ENCODE data around the gene SLC12A8. TPM values are rescaled to one million over a fixed set of nuclear protein-coding genes. Genes with fewer than 3 reads are reported as not detected.

SLC12A8 gene
- total and polyA plus RNA-seq, 10 of the 15 experiments (the other 5 are each of a cell fraction or from before 2014, with no cell fraction given) = 2.5 to 71.6 (median 50.1) TPM

DNA sequence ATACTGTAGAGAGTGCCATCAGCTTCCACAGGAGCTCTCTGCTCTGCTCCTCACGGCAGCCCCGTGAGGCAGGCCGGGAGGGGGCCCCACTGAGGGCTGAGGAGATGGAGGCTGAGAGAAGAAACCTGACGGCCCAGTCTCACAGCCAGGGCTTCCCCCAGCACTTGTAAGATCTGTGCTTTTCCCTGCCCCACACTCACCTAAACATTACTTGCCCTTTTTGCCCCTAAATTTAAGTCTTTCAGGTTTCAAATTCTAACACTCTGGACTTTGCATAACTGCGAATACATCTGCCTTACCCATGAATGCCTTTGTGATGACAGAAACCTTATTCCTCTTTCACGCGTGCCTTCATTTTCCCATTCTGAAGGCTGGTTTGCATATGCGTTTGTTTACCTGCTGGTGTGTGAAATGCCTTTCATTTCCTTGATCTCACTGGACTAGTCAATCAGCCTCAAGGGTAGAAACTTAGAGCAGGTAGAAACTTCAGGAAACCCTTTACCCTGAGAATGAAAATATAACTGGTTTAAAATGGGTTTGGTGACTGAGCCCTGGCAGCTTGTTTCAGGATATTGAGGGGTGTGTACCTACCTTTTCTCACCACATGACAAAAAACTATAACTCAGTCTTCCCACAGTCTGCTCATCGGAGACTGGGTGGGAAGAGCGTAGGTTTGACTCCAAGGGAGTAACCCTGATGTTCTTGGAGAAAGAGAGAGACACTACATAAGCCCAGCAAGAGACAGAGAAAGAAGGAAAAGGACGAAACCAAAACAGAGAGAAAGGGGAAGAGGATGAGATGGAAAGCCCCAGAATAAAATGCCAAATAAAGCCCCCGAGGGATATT is 20.1 kb downstream of the SLC12A8 start (continued):
- TF ChIP-seq, protein P1, sequence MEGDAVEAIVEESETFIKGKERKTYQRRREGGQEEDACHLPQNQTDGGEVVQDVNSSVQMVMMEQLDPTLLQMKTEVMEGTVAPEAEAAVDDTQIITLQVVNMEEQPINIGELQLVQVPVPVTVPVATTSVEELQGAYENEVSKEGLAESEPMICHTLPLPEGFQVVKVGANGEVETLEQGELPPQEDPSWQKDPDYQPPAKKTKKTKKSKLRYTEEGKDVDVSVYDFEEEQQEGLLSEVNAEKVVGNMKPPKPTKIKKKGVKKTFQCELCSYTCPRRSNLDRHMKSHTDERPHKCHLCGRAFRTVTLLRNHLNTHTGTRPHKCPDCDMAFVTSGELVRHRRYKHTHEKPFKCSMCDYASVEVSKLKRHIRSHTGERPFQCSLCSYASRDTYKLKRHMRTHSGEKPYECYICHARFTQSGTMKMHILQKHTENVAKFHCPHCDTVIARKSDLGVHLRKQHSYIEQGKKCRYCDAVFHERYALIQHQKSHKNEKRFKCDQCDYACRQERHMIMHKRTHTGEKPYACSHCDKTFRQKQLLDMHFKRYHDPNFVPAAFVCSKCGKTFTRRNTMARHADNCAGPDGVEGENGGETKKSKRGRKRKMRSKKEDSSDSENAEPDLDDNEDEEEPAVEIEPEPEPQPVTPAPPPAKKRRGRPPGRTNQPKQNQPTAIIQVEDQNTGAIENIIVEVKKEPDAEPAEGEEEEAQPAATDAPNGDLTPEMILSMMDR (IDR thresholded peaks at IDR 0.05 in 2 of 3, conservative IDR thresholded peaks at IDR 0.05 in 1 of 3; ENCODE audit: control insufficient read depth in 2 of 3, extremely low read depth in 1 of 3, insufficient read depth in 1 of 3, low read depth in 3 of 3, low read length in 3 of 3) = peak; percentile 46 to 64 (median 56)
- TF ChIP-seq ZNF217 (IDR thresholded peaks at IDR 0.05) (no peak), NR2C1 (IDR thresholded peaks at IDR 0.05) (no peak), CREM (IDR thresholded peaks at IDR 0.05; ENCODE audit: low read depth) (0 out of 2 replicates have a peak, but pooled peaks have one; percentile 11), RCOR1 (conservative IDR thresholded peaks at IDR 0.05; ENCODE audit: low read depth, low read length) (no peak), ZNF622 (IDR thresholded peaks at IDR 0.05) (no peak), CBX5 (IDR thresholded peaks at IDR 0.05; ENCODE audit: low read depth) (no peak), ZNF384 (IDR thresholded peaks at IDR 0.05; ENCODE audit: borderline replicate concordance, low read depth, low read length) (no peak), GATAD2B (conservative IDR thresholded peaks at IDR 0.05; ENCODE audit: low read depth) (no peak), CHD2 (IDR thresholded peaks at IDR 0.05; ENCODE audit: borderline replicate concordance, low read depth, low read length) (no peak), IKZF1 (conservative IDR thresholded peaks at IDR 0.05) (0 out of 2 replicates have a peak, but pooled peaks have one; percentile 18), MYC (IDR thresholded peaks at IDR 0.05; ENCODE audit: insufficient read depth, insufficient read length, insufficient replicate concordance, low read length, severe bottlenecking) (no peak), POLR2A (IDR thresholded peaks at IDR 0.05; ENCODE audit: low read depth, low read length) (peak; percentile 39; the same call in 1 of the 2 replicates)
- TF ChIP-seq, protein P2, sequence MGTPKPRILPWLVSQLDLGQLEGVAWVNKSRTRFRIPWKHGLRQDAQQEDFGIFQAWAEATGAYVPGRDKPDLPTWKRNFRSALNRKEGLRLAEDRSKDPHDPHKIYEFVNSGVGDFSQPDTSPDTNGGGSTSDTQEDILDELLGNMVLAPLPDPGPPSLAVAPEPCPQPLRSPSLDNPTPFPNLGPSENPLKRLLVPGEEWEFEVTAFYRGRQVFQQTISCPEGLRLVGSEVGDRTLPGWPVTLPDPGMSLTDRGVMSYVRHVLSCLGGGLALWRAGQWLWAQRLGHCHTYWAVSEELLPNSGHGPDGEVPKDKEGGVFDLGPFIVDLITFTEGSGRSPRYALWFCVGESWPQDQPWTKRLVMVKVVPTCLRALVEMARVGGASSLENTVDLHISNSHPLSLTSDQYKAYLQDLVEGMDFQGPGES (IDR thresholded peaks at IDR 0.05) = no peak
- TF ChIP-seq, protein P3, sequence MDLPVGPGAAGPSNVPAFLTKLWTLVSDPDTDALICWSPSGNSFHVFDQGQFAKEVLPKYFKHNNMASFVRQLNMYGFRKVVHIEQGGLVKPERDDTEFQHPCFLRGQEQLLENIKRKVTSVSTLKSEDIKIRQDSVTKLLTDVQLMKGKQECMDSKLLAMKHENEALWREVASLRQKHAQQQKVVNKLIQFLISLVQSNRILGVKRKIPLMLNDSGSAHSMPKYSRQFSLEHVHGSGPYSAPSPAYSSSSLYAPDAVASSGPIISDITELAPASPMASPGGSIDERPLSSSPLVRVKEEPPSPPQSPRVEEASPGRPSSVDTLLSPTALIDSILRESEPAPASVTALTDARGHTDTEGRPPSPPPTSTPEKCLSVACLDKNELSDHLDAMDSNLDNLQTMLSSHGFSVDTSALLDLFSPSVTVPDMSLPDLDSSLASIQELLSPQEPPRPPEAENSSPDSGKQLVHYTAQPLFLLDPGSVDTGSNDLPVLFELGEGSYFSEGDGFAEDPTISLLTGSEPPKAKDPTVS (IDR thresholded peaks at IDR 0.05; ENCODE audit: low read depth, low read length) = no peak
- TF ChIP-seq, protein P4, sequence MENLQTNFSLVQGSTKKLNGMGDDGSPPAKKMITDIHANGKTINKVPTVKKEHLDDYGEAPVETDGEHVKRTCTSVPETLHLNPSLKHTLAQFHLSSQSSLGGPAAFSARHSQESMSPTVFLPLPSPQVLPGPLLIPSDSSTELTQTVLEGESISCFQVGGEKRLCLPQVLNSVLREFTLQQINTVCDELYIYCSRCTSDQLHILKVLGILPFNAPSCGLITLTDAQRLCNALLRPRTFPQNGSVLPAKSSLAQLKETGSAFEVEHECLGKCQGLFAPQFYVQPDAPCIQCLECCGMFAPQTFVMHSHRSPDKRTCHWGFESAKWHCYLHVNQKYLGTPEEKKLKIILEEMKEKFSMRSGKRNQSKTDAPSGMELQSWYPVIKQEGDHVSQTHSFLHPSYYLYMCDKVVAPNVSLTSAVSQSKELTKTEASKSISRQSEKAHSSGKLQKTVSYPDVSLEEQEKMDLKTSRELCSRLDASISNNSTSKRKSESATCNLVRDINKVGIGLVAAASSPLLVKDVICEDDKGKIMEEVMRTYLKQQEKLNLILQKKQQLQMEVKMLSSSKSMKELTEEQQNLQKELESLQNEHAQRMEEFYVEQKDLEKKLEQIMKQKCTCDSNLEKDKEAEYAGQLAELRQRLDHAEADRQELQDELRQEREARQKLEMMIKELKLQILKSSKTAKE (IDR thresholded peaks at IDR 0.05; ENCODE audit: low read depth, poor library complexity, severe bottlenecking) = no peak
- TF ChIP-seq, protein P5, sequence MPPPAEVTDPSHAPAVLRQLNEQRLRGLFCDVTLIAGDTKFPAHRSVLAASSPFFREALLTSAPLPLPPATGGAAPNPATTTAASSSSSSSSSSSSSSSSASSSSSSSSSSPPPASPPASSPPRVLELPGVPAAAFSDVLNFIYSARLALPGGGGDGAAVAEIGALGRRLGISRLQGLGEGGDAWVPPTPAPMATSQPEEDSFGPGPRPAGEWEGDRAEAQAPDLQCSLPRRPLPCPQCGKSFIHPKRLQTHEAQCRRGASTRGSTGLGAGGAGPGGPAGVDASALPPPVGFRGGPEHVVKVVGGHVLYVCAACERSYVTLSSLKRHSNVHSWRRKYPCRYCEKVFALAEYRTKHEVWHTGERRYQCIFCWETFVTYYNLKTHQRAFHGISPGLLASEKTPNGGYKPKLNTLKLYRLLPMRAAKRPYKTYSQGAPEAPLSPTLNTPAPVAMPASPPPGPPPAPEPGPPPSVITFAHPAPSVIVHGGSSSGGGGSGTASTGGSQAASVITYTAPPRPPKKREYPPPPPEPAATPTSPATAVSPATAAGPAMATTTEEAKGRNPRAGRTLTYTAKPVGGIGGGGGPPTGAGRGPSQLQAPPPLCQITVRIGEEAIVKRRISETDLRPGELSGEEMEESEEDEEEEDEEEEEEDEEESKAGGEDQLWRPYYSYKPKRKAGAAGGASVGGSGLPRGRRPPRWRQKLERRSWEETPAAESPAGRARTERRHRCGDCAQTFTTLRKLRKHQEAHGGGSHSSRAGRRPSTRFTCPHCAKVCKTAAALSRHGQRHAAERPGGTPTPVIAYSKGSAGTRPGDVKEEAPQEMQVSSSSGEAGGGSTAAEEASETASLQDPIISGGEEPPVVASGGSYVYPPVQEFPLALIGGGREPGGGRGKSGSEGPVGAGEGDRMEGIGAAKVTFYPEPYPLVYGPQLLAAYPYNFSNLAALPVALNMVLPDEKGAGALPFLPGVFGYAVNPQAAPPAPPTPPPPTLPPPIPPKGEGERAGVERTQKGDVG (CRISPR knock-in tag; IDR thresholded peaks at IDR 0.05) = no peak
- TF ChIP-seq, protein P6, sequence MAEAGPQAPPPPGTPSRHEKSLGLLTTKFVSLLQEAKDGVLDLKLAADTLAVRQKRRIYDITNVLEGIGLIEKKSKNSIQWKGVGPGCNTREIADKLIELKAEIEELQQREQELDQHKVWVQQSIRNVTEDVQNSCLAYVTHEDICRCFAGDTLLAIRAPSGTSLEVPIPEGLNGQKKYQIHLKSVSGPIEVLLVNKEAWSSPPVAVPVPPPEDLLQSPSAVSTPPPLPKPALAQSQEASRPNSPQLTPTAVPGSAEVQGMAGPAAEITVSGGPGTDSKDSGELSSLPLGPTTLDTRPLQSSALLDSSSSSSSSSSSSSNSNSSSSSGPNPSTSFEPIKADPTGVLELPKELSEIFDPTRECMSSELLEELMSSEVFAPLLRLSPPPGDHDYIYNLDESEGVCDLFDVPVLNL (IDR thresholded peaks at IDR 0.05; ENCODE audit: low read depth, low read length) = no peak
